SK-N-SH (cell line): Measurements from ENCODE around the gene ATG16L2.

Experiments used
- CTCF ChIP-seq: fragments of 200-600 bp; sonication (generic); IDR thresholded peaks from 2 replicates; pipeline ENCODE4 v1.6.1; 2017; ENCODE audit warnings: antibody characterized with exemption, mild to moderate bottlenecking, moderate library complexity
- EZH2phosphoT487 ChIP-seq: fragments of 200-600 bp; sonication (generic); IDR thresholded peaks from 2 replicates; pipeline ENCODE4 v1.6.1; 2017; ENCODE audit warnings: low read depth, mixed run types, mild to moderate bottlenecking, antibody characterized with exemption, moderate library complexity, borderline replicate concordance
- FOXM1 ChIP-seq: IDR thresholded peaks from 2 replicates; pipeline ENCODE4 v1.4.0; 2012; ENCODE audit warnings: low read depth, mild to moderate bottlenecking
- GABPA ChIP-seq: IDR thresholded peaks from 2 replicates; pipeline ENCODE4 v1.4.0; 2012; ENCODE audit warnings: low read depth, mild to moderate bottlenecking
- MXI1 ChIP-seq: IDR thresholded peaks from 2 replicates; pipeline ENCODE4 v1.6.1; 2012; ENCODE audit warnings: mild to moderate bottlenecking, low read depth, low read length, improper control_type of control experiment
- PBX3 ChIP-seq: IDR thresholded peaks from 2 replicates; pipeline ENCODE4; 2012
- RAD21 ChIP-seq: IDR thresholded peaks from 2 replicates; pipeline ENCODE4 v1.6.1; 2012; ENCODE audit warnings: mild to moderate bottlenecking, low read length
- RXRA ChIP-seq: IDR thresholded peaks from 2 replicates; pipeline ENCODE4 v1.4.0; 2012; ENCODE audit warnings: low read depth, mild to moderate bottlenecking, borderline replicate concordance
- SMC3 ChIP-seq: IDR thresholded peaks from 2 replicates; pipeline ENCODE4 v1.6.1; 2012; ENCODE audit warnings: low read depth, low read length, improper control_type of control experiment
- TAF1 ChIP-seq: IDR thresholded peaks from 2 replicates; pipeline ENCODE4 v1.6.1; 2012; ENCODE audit warnings: low read depth, mild to moderate bottlenecking, low read length, moderate library complexity, borderline replicate concordance
- TCF12 ChIP-seq: IDR thresholded peaks from 2 replicates; pipeline ENCODE4 v1.4.0; 2012
- YY1 ChIP-seq: IDR thresholded peaks from 2 replicates; pipeline ENCODE4 v1.4.0; 2012; ENCODE audit warnings: low read depth, mild to moderate bottlenecking

- no peak for TF ChIP-seq YY1
- TF ChIP-seq TAF1 = no peak
- TF ChIP-seq CTCF = no peak
- no peak for TF ChIP-seq RXRA
- TF ChIP-seq RAD21 = no peak
- TF ChIP-seq GABPA = no peak
- TF ChIP-seq PBX3 = no peak
- no peak for TF ChIP-seq FOXM1
- no peak for TF ChIP-seq EZH2phosphoT487
- no peak for TF ChIP-seq TCF12
- no peak for TF ChIP-seq MXI1
- no peak for TF ChIP-seq SMC3
Measured at GRCh38 chr11:72824811-72825505, 10.7 kb downstream of the ATG16L2 start.
